GM18873 (cell line): ENCODE data around the gene HAPSTR1.
"Not testable (repeated sequence)": the region's sequence is repeated elsewhere in the genome, so short reads cannot be mapped to it uniquely, and the experiment has no call there.

Source experiments
- ATAC-seq: cut with Tn5 transposase; IDR thresholded peaks from one replicate; pipeline ENCODE4 v1.9.1; 2021; ENCODE audit warnings: mild to moderate bottlenecking, moderate library complexity, moderate number of reproducible peaks; ENCODE audit not compliant: unreplicated experiment, low FRiP score

Gene HAPSTR1, protein sequence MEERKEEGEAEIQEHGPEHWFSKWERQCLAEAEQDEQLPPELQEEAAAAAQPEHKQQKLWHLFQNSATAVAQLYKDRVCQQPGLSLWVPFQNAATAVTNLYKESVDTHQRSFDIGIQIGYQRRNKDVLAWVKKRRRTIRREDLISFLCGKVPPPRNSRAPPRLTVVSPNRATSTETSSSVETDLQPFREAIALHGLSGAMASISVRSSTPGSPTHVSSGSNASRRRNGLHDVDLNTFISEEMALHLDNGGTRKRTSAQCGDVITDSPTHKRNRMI

DNA sequence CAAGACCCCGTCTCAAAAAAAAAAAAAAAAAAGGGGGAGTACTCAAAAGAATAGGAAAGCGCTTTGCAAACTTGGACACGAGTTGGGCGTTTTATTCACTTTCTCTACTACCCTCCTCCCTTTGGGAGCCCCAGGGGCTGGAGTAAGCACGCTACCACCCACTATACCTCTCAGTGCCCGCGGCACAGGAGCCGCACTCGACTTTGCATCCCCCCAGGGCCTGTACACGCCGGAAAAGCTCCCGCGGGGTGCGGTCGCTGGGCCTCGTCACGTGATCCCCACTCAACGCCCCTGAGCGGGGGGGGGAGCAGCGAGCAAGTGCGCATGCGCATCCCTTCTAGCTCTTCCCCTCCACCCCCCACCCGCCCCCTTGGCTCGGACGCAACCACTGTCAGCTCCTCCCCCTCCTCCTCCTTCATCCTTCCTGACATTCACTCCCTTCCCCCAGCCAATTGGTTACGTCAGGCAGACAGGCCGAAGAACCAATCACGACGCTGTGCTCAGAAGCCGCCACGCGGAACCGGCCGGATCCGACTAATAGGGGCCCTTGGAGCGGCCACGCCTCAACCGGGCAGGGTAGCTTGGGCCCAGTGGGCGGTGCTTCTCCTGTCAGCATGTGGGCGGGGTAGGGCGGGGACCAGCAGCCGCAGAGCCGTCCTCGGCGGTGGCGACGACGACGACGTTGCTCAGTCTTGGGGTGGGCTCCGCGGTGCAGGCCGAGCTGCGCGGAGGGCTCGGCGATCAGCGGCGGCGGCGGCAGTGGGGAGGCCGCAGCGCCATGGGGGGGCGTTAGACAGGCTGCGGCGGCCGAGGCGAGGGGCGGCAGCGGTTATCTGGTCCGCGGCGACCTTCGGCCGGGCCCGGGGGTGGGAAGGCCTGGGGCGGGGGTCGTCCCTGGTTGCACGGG is at the start of gene HAPSTR1:
TSS of gene HAPSTR1 (plus strand) at position 685 of the 907 bp plus-strand sequence. CDS start 401 bp downstream, outside the sequence.
- ATAC-seq = peak; percentile 74

- no peak for ATAC-seq
These were observed 48.9 kb upstream of the HAPSTR1 start for GRCh38 chr16:9042533-9042932.

GRCh38 chr16:9042964-9043680 is 48.3 kb upstream of the HAPSTR1 start:
- ATAC-seq = no peak

- ATAC-seq = not testable (repeated sequence)
These were observed 45.9 kb upstream of the HAPSTR1 start for GRCh38 chr16:9045562-9045961.

DNA sequence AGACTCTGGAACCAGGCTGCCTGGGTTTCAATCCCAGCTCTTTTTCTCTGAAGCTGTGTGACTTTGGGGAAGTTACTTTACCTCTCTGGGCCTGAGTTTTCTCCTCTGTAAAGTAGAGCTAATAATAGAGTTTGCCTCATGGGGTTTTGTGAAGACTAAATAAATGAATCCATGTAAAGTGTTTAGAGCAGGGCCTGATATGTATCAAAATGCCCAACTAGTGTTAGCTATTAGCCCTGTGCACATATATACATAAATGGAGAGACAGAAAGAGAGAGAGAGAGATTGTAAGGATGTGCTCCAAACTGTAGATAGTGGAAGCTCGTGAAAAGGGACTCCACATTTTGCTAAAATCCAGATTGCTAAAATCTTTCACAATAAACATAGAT is 44.8 kb upstream of the HAPSTR1 start:
- no peak for ATAC-seq

GRCh38 chr16:9047689-9048301 is 43.6 kb upstream of the HAPSTR1 start:
- peak; percentile 63 for ATAC-seq

DNA sequence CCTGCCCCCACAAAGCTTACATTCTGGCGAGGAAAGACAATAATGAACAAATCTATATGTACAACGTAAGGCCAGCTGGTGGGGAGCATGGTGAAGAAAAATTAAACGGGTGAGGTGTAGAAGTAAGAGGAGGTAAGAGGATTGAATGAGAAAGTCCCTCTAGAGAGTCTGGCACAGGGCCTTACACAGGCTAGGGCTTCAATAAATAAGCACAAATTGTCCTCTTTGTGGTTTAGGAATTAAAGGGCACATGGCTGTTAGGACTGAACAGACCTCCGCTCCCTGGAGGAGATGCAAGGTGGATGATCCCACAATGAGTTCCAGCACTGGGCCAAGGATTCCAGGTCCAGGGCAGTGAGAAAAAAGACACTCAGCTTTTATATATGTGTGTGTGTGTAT is 43.1 kb upstream of the HAPSTR1 start:
- no peak for ATAC-seq

DNA sequence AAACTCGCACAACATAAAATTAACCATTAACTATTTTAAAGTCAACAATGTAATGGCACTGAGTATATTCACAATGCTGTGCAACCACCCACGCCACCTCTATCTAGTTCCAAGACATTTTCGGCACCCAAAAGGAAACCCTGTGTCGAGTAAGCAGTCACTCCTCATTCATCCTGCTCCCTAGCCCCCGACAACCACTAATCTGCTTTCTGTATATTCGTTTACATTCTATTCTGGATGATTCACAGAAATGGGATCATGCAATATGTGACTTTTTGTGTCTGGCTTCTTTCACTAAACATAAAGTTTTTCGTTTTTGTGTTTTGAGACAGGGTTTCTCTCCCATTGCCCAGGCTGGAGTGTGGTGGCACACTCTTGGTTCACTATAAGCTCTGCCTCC is 42.2 kb upstream of the HAPSTR1 start:
- no peak for ATAC-seq

- ATAC-seq = no peak
These were observed 41.2 kb upstream of the HAPSTR1 start for GRCh38 chr16:9050102-9050830.

DNA sequence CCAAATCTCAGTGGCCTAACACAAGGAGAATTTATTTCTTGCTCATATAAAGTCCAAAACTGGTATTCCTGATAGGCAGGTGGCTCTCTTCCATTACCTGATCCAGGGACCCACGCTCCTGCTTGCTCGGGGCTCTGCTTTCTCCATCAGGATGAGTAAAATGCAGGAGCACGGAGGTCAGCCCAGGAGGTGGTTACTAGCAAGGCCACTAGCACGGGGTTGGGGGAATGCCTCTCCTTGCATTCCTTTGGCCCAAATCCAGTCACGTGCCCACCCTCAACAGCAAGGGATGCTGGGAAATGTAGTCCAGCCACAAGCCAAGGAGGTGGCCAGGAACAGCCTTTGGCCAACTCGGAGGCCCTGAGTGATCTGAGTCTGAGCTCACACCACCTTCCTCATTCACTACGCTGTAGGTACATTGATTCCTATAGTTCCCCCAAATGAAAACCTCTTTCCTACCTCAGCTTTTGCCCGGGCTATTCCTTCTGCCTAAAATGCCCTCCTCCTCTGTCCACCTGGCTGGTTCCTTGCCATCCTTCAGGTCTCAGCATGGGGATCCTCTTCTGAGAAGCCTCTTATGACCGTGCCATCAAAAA is 38.3 kb upstream of the HAPSTR1 start:
- no peak for ATAC-seq

DNA sequence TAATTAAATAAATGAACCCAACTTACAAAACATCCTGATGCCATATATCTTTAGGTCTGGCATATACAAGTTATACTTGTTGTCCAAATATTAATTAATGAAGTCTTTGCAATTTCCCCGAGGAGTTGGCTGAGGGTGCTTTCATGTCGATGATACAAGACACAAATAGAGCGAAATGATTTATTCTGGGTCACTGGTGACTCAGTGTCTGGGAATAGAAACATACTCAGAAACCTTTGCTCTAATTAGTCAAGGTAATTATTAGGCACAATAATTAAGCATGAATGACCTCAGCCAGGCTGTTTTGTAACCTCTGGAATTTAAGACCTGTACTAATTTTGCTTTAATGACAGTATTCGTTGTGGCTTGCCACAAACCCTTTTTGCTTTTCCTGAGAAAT is 37.0 kb upstream of the HAPSTR1 start:
- no peak for ATAC-seq

- ATAC-seq = no peak
These were observed 36.3 kb upstream of the HAPSTR1 start for GRCh38 chr16:9055115-9055514.

DNA sequence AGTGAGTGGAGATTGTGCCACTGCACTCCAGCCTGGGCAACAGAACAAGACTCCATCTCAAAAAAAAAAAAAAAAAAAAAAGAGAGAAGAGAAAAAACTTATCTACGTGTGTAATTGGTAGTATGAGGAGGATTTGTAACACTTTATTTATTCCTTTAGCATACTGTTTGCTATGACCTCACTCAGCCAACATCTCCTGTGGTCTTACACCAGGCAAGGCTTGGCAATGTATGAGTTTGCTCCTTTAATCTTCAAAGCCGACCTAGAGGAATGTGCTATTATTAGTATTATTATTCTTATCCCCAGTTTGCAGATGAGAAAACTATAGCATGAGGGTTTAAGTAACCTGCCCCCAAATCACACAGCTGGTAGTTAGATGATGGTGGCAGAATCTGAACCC is 35.8 kb upstream of the HAPSTR1 start:
- ATAC-seq = no peak

DNA sequence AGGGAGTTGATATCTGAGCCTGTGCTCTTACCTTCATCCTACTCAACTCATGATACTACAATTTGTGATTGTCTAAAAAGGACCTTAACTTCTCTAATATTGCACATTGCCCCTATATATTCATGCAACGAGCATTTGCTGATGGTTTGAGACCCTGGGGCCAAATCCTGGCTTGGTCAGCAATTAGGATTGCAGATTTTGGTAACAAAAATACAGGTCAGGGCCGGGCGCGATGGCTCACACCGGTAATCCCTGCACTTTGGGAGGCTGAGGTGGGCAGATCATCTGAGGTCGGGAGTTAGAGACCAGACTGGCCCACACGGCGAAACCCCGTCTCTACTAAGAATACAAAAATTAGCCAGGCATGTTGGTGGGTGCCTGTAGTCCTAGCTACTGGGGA is 35.4 kb upstream of the HAPSTR1 start:
- ATAC-seq = no peak

- ATAC-seq = no peak
These were observed 33.2 kb upstream of the HAPSTR1 start for GRCh38 chr16:9058211-9058610.

DNA sequence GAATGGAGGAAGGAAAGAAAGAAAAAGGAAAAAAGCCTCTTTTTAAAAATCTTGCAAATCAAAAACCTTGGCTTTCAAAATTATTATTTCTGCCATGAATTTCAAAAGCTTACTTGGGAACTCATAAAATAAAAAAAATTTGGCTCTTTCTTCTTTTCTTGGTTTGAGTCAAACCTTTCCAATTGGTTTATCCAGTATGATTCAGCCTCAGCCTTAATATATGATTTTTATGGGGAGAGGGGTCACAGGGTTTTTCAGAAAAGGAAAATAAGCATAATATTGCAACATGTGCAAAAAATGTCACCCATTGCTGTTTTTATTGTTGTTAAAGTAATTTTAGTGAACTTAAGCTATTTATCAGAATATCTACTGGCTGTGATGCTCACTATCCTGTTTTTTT is 31.2 kb upstream of the HAPSTR1 start:
- ATAC-seq = no peak

DNA sequence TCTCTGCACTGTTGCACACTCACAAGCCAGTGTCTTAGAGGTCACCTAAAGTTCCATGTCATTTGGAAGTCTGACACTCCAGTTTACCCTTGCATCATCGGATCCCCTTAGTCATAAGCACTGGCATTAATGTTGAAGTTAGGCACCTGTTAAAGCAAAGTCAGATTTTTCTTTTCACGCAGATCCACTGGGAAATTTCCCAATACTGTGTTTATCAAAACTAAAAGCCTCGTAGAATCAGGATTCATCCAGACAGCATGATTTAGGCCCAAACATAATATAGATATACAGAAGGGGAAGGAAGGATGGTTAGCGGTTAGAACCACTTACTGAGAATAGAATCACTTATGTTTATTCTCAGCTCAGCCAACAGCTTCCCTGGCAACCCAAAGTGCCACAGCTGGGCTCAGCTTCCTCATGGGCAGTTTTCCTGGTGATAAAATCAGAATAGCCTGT is 30.1 kb upstream of the HAPSTR1 start:
- peak; percentile 67 for ATAC-seq

- no peak for ATAC-seq
These were observed 29.1 kb upstream of the HAPSTR1 start for GRCh38 chr16:9062301-9062700.

GRCh38 chr16:9065077-9065476 is 26.4 kb upstream of the HAPSTR1 start:
- no peak for ATAC-seq

GRCh38 chr16:9068886-9069285 is 22.6 kb upstream of the HAPSTR1 start:
- ATAC-seq = no peak
